Upper lobe of right lung (tissue), 1 donor: ENCODE measurements around the gene IDI1. TPM values are rescaled to one million over a fixed set of nuclear protein-coding genes. Genes with fewer than 3 reads are reported as not detected.
A peak's percentile ranks its signal among the peaks of the same experiment; 100 is the strongest.

Source experiments
- ATAC-seq: fragments of 200-7000 bp; cut with Tn5 transposase; one replicate; pipeline ENCODE4 v1.9.1; 2020; ENCODE audit warnings: mild to moderate bottlenecking, moderate library complexity
- DNase-seq: peaks from one replicate; pipeline ENCODE4 v3.0.0-alpha.2; 2020
- H3K27ac ChIP-seq: fragments of 200-600 bp; one replicate; pipeline ENCODE4 v1.8.0; 2022
- H3K27me3 ChIP-seq: fragments of 200-600 bp; one replicate; pipeline ENCODE4 v1.8.0; 2022; ENCODE audit warnings: mild to moderate bottlenecking
- H3K36me3 ChIP-seq: fragments of 200-600 bp; one replicate; pipeline ENCODE4 v1.8.0; 2022
- H3K4me1 ChIP-seq: fragments of 200-600 bp; one replicate; pipeline ENCODE4 v1.8.0; 2022
- H3K4me3 ChIP-seq: fragments of 200-600 bp; one replicate; pipeline ENCODE4 v1.8.0; 2022; ENCODE audit warnings: mild to moderate bottlenecking
- H3K9me3 ChIP-seq: fragments of 200-600 bp; one replicate; pipeline ENCODE4 v1.8.0; 2022
- intact Hi-C: fragments of 100-400 bp; cut with DNase I; formaldehyde crosslinking; loops from one replicate; pipeline ENCODE4 v1.11.0; 2022
- total RNA-seq: library from RNA; stranded (reverse); fragmentation: NEBNext Ultra II Directional; extraction: Animal tissue kit (Norgen Biotek cat#: 25700); gene quantifications from one replicate; pipeline ENCODE4 v1.2.1, GENCODE V29; 2021
- TF ChIP-seq, protein P1 (sequence below): fragments of 200-600 bp; IDR thresholded peaks from one replicate; pipeline ENCODE4 v1.8.0; 2022; ENCODE audit warnings: antibody characterized with exemption
- donor health status: DM: no; HTN: yes; CAD: no; lungs with severe emphysema.

IDI1 gene
- total RNA-seq, 1 donor from 2014 or later, result 68.5 TPM

- H3K36me3 ChIP-seq, result peaks cover 52% of the 10 kb centered on the region
- ATAC-seq, result no peak
- no peak for DNase-seq
- intact Hi-C loops, result no loop called here
- no peak overlapping the region for H3K27ac ChIP-seq
- H3K27me3 ChIP-seq, result no peaks in the 10 kb centered on the region
- TF ChIP-seq, protein P1, sequence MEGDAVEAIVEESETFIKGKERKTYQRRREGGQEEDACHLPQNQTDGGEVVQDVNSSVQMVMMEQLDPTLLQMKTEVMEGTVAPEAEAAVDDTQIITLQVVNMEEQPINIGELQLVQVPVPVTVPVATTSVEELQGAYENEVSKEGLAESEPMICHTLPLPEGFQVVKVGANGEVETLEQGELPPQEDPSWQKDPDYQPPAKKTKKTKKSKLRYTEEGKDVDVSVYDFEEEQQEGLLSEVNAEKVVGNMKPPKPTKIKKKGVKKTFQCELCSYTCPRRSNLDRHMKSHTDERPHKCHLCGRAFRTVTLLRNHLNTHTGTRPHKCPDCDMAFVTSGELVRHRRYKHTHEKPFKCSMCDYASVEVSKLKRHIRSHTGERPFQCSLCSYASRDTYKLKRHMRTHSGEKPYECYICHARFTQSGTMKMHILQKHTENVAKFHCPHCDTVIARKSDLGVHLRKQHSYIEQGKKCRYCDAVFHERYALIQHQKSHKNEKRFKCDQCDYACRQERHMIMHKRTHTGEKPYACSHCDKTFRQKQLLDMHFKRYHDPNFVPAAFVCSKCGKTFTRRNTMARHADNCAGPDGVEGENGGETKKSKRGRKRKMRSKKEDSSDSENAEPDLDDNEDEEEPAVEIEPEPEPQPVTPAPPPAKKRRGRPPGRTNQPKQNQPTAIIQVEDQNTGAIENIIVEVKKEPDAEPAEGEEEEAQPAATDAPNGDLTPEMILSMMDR, result no peak
- H3K9me3 ChIP-seq, result no peaks in the 10 kb centered on the region
- peaks cover 13% of the 10 kb centered on the region for H3K4me1 ChIP-seq
- H3K4me3 ChIP-seq, result no peak overlapping the region
Measured at GRCh38 chr10:992467-992866, 56.5 kb downstream of the IDI1 start.

DNA sequence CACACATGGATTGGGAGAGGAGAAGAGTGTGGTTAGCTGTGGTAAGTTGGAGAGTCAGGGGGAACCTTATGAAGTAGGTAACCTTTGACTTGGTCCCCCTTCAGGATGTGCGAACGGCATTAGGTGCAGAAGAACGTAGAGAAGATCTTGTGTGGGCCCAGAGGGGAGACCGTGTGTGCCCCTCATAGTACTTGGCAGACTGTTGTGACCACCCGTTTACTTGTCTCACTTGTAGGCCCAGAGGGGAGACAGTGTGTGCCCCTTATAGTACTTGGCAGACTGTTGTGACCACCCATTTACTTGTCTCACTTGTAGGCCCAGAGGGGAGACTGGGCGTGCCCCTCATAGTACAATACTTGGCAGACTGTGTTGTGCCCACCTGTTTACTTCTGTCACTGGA is 58.1 kb downstream of the IDI1 start:
- Histone ChIP-seq H3K36me3 (peaks cover 35% of the 10 kb centered on the region), H3K27ac (no peak overlapping the region), H3K4me3 (no peak overlapping the region), H3K4me1 (peaks cover 24% of the 10 kb centered on the region), H3K9me3 (no peaks in the 10 kb centered on the region), H3K27me3 (no peaks in the 10 kb centered on the region)
- TF ChIP-seq, protein P1, result no peak
- DNase-seq (peak; percentile 46), ATAC-seq (no peak)
- intact Hi-C loops, result no loop called here

Other genes starting within 250 kb of the IDI1 start
- gene LARP4B, start 117.4 kb downstream of the IDI1 start, total RNA-seq, result 126 TPM
- gene GTPBP4, start 60.7 kb downstream of the IDI1 start, total RNA-seq, result 36.5 TPM
- not detected for gene IDI2, start 23.3 kb downstream of the IDI1 start, total RNA-seq
- gene WDR37, start 7.3 kb upstream of the IDI1 start, total RNA-seq, result 19.9 TPM